Gastroesophageal sphincter (tissue), 4 donors: ENCODE results near the gene NT5C1B. TPM values are rescaled to one million over a fixed set of nuclear protein-coding genes. Genes with fewer than 3 reads are reported as not detected.

ENCODE experiments used
- ATAC-seq: fragments of 150-250 bp; one replicate; pipeline ENCODE4 v1.9.1; 2016; ENCODE audit warnings: mild to moderate bottlenecking, moderate library complexity
- H3K27ac ChIP-seq, 4 donors: fragments of 200-600 bp; sonication (generic) in 3 of 4; 1 replicate in 3 of 4; 2 replicates in 1 of 4; pipeline ENCODE4 v1.5.1; 2016 to 2019
- H3K27me3 ChIP-seq: fragments of 200-600 bp; sonication (generic); one replicate; pipeline ENCODE4 v1.5.1; 2019
- H3K36me3 ChIP-seq, 2 donors: fragments of 200-600 bp; sonication (generic); one replicate each; pipeline ENCODE4 v1.5.1; 2019; ENCODE audit warnings: control low read depth in 1 of 2
- H3K4me1 ChIP-seq, 3 donors: fragments of 200-600 bp; sonication (generic); 1 replicate in 2 of 3; 2 replicates in 1 of 3; pipeline ENCODE4 v1.5.1; 2016 to 2019; ENCODE audit warnings: control low read depth in 2 of 3
- H3K4me3 ChIP-seq, 2 donors: fragments of 200-600 bp; sonication (generic); one replicate each; pipeline ENCODE4 v1.5.1; 2019; ENCODE audit warnings: mild to moderate bottlenecking in 1 of 2, moderate library complexity in 1 of 2
- H3K9me3 ChIP-seq, 3 donors: fragments of 200-600 bp; sonication (generic); one replicate each; pipeline ENCODE4 v1.5.1; 2017 to 2019; ENCODE audit warnings: control low read depth in 2 of 3
- CTCF ChIP-seq, 4 experiments: fragments of 200-600 bp in 2 of 4; fragments of 450-650 bp in 2 of 4; sonication (generic) in 1 of 4; IDR thresholded peaks; one replicate each; pipeline ENCODE4 v1.5.1; 2017 to 2019; ENCODE audit warnings: antibody characterized with exemption in 4 of 4, mild to moderate bottlenecking in 2 of 4, moderate library complexity in 2 of 4
- EP300 ChIP-seq: sonication (generic); formaldehyde crosslinking; IDR thresholded peaks from one replicate; pipeline ENCODE4 v1.6.1; 2017; ENCODE audit warnings: antibody characterized with exemption, mild to moderate bottlenecking
- POLR2A ChIP-seq, 2 donors: fragments of 450-650 bp; IDR thresholded peaks; one replicate each; pipeline ENCODE4 v1.6.1; 2017; ENCODE audit warnings: antibody characterized with exemption in 2 of 2, mild to moderate bottlenecking in 2 of 2, moderate library complexity in 1 of 2
- POLR2AphosphoS5 ChIP-seq: sonication (generic); formaldehyde crosslinking; IDR thresholded peaks from one replicate; pipeline ENCODE4 v1.6.1; 2017; ENCODE audit warnings: antibody characterized with exemption
- WGBS, 2 donors: methylation state at CpG; one replicate each; pipeline ENCODE4 v1.1.5; 2018; ENCODE audit warnings: low coverage in 1 of 2; 5-methylcytosine and 5-hydroxymethylcytosine counted together
- total RNA-seq, 4 donors: library from RNA; depleted of rRNA; stranded (reverse); fragments of >200 nt; gene quantifications; one replicate each; pipeline ENCODE4 v1.1.0, GENCODE V29; 2016

Gene NT5C1B
- total RNA-seq, 4 donors from 2014 or later, result 0.39 TPM; not detected in 3

- peak overlapping the region; percentile 88 to 91 for H3K4me3 ChIP-seq
- peaks cover 8 to 20% of the 10 kb centered on the region in 2 donors for H3K36me3 ChIP-seq
- 0 to 5% methylated on average over 8 to 10 of the region's 11 CpGs for WGBS, 2 donors
- H3K9me3 ChIP-seq, result peaks cover 0 to 10% (median 0%) of the 10 kb centered on the region in 3 donors
- ATAC-seq, result peak; percentile 0
- peaks cover 19 to 53% (median 19%) of the 10 kb centered on the region in 3 donors for H3K4me1 ChIP-seq
- TF ChIP-seq EP300, result no peak
- no peak for TF ChIP-seq POLR2AphosphoS5
- no peak for TF ChIP-seq CTCF (IDR thresholded peaks at IDR 0.05)
- no peak for TF ChIP-seq POLR2A (IDR thresholded peaks at IDR 0.05)
- no peaks in the 10 kb centered on the region for H3K27me3 ChIP-seq
- H3K27ac ChIP-seq, result peak overlapping the region; percentile 96 to 99 (median 98)
Measured at GRCh38 chr2:18559531-18560030, 29.8 kb downstream of the NT5C1B start.

GRCh38 chr2:18558458-18558857, 30.9 kb downstream of the NT5C1B start:
- peak overlapping the region; percentile 96 to 99 (median 98) for H3K27ac ChIP-seq
- H3K9me3 ChIP-seq, result no peaks in the 10 kb centered on the region
- ATAC-seq, result no peak
- H3K4me3 ChIP-seq, result peak overlapping the region in 1 of 2 donors; percentile 91
- no peak for TF ChIP-seq CTCF (IDR thresholded peaks at IDR 0.05)
- TF ChIP-seq POLR2AphosphoS5, result no peak
- TF ChIP-seq EP300, result no peak
- no peak for TF ChIP-seq POLR2A (IDR thresholded peaks at IDR 0.05)
- H3K4me1 ChIP-seq, result peaks cover 19 to 64% (median 26%) of the 10 kb centered on the region in 3 donors
- peaks cover 8 to 16% of the 10 kb centered on the region in 2 donors for H3K36me3 ChIP-seq
- H3K27me3 ChIP-seq, result no peaks in the 10 kb centered on the region
- 10 to 18% methylated on average over 1 of the region's 1 CpG for WGBS, 2 donors

GRCh38 chr2:18557121-18557520, 32.2 kb downstream of the NT5C1B start:
- 17 to 33% methylated on average over 2 of the region's 2 CpGs for WGBS, 2 donors

DNA sequence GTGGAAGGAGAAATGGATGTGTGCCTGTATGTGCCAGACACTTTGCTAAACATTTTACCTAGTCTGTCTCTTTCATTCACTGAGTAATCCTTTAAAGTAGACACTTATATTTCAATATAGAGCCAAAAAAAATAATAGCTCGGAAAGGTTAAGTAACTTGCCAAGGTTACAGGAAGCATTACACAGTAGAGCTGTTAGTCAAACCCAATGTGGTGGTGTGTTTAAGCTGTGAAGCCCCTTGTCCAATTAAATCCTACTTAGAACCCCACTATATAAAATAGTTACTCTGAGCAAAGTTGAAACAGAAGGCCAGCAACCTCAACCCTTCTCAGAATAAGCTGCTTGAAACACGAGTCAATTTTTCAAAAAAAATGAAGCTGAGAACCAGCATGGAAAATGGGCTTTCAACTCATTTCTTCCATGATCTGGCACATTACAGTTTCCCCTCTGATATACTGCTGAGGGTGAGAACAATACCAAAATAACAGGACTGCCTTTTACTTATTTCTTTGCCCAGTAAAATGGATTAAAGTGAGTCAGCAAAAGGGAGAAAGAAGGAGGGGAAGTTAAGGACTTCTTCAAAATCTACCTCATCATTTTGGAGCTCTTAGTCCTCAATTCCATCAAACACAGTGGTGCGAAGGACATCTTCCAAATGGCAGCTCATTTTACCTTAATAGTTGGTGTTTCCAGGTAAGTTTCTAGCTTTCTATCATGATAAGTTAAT, 36.9 kb downstream of the NT5C1B start:
- ATAC-seq, result no peak
- Histone ChIP-seq H3K9me3 (no peaks in the 10 kb centered on the region), H3K4me1 (peaks cover 0 to 82% (median 30%) of the 10 kb centered on the region in 3 donors), H3K36me3 (peaks cover 8 to 16% of the 10 kb centered on the region in 2 donors), H3K4me3 (no peak overlapping the region), H3K27ac (peak overlapping the region in 2 of 4 donors; percentile 15 to 26), H3K27me3 (no peaks in the 10 kb centered on the region)
- no peak for TF ChIP-seq POLR2AphosphoS5
- TF ChIP-seq CTCF (IDR thresholded peaks at IDR 0.05), result no peak
- no peak for TF ChIP-seq EP300
- TF ChIP-seq POLR2A (IDR thresholded peaks at IDR 0.05), result no peak
- 31 to 51% methylated on average over 3 of the region's 3 CpGs for WGBS, 2 donors

More at GRCh38 chr2:18557121-18557520, 32.2 kb downstream of the NT5C1B start:
- H3K4me1 ChIP-seq, result peaks cover 19 to 77% (median 38%) of the 10 kb centered on the region in 3 donors
- H3K27me3 ChIP-seq, result no peaks in the 10 kb centered on the region
- no peak for ATAC-seq
- no peaks in the 10 kb centered on the region for H3K9me3 ChIP-seq
- no peak for TF ChIP-seq CTCF (IDR thresholded peaks at IDR 0.05)
- no peak for TF ChIP-seq POLR2AphosphoS5
- TF ChIP-seq EP300, result no peak
- no peak for TF ChIP-seq POLR2A (IDR thresholded peaks at IDR 0.05)
- H3K4me3 ChIP-seq, result no peak overlapping the region
- H3K27ac ChIP-seq, result peak overlapping the region in 2 of 4 donors; percentile 98 to 99
- peaks cover 8 to 16% of the 10 kb centered on the region in 2 donors for H3K36me3 ChIP-seq
